ENCODE data around the gene TEX50.
"Not testable (repeated sequence)": the region's sequence is repeated elsewhere in the genome, so short reads cannot be mapped to it uniquely, and the experiment has no call there.

Gene TEX50

DNA sequence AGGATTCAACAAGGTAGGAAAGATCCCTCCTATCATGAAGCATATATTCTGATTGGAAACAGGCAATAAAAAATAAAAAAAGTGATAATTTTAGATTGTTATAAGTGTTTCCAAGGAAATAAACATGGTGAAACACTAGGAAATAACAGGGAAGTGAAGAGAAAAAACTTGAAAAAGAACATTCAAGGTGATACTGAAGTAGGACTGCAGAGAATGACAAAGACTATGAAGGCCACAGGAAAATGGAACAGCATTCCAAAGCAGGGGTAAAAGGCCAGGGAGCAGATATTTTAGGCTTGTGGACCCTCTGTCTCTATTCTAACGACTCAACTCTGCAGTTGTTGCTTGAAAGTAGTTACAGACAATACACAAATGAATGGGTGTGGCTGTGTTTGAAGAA, 26.6 kb downstream of the TEX50 start:
- no peak for DNase-seq (ENCODE audit: low read depth in 3 of 3)

DNA sequence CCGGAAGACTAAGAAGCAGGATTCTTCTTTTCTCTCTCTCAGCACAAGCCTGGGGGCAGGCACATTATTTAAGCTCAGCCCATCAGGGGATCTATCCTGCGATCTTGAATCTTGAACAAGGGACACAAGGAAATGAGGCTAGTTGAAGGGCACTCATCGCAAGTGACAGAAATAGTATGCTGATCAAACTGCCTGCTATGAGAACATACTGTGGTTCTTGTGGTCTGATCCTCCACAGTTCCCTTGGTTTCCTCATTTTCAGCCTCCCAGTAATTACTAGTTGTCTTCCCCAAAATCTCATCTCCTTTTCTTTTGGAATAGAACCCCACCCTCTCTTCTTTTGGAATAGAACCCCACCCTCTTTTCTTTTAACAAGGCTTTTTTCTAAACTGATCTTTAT, 28.0 kb downstream of the TEX50 start:
- DNase-seq (ENCODE audit: low read depth in 3 of 3), result no peak

DNA sequence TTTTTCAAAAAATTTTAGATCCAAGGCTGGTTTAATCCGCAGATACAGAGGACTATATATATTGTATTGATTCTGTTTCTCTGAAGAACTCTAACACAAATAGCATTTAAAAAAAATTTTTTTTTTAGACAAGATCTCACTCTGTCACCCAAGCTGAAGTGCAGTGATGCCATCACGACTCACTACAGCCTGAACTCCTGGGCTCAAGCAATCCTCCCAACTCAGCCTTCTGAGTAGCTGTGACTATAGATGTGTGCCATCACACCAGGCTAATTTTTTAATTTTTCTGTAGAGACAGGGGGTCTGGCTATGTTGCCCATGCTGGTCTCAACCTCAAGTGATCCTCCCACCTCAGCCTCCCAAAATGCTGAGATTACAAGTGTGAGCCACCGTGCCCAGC, 31.5 kb downstream of the TEX50 start:
- no peak for DNase-seq (ENCODE audit: low read depth in 3 of 3)

DNA sequence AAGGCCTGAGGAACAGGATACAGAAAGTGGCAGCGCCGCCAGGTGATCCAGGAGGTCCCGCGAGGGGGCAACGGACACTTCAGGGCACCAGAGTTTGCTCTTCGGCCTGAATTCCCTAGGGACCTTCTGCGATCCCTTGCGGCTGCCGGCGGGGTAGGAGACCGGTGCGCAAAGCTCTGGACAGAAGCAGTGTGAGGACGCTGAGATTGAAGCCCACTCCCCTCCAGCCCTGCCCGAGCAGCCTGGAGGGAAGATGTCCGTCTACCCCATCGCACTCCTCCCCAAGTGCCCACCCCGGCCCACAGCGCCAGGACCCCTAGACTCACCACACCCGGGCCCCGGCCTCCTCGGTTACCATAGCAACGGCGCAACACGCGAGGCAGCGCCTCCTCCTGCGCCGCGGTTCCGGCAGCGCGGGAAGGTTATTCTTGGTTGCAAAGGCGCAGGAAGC, 34.4 kb downstream of the TEX50 start, which contains the start of gene ANKRD45:
Gene ANKRD45, minus strand, starts transcription at position 361 of the 451 bp plus-strand sequence. CDS start 10,433 bp downstream, outside the sequence.
- DNase-seq (ENCODE audit: low read depth in 3 of 3), result no peak

DNA sequence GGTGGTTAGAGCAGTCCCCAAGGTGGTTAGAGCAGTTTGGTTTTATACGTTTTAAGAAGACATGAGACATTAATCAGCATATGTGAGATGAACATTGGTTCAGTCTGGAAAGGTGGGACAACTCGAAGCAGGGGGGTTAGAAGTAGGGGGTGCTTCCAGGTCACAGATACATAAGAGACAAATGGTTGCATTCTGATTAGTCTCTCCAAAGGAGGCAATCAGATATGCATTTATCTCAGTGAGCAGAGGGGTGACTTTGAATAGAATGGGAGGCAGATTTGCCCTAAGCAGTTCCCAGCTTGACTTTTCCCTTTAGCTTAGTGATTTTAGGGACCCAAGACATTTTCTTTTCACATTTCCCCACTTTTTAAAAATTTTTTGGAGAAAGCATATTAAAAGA, 39.4 kb downstream of the TEX50 start:
- DNase-seq (ENCODE audit: low read depth in 3 of 3), result not testable (repeated sequence)

DNA sequence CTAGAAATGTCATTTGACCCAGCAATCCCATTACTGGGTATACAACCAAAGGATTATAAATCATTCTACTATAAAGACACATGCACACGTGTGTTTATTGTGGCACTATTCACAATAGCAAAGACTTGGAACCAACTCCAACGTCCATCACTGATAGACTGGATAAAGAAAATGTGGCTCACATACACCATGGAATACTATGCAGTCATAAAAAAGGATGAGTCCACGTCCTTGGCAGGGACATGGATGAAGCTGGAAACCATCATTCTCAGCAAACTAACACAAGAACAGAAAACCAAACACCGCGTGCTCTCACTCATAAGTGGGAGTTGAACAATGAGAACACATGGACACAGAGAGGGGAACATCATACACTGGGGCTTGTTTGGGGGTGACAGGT, 45.0 kb downstream of the TEX50 start:
- DNase-seq (ENCODE audit: low read depth in 3 of 3), result not testable (repeated sequence)

DNA sequence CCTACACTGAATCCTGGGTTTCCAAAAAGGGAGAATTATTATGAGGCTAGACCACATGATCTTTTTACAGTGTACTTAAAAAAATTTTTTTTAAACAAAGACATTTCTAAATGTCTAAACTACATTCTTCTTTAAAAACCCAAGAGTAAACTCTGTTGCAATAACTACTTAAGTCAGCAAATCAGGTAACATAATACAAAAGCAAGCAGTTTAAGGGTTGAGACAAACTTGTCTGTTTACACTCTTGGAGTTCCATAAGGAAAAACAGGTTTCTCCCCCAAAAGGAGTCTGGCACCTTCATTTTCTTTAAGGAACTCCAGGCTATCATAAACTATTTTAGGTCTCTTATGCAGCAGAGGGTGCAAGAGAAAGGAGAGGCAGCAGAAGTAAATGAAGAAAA, 47.0 kb downstream of the TEX50 start:
- DNase-seq (ENCODE audit: low read depth in 3 of 3), result no peak

DNA sequence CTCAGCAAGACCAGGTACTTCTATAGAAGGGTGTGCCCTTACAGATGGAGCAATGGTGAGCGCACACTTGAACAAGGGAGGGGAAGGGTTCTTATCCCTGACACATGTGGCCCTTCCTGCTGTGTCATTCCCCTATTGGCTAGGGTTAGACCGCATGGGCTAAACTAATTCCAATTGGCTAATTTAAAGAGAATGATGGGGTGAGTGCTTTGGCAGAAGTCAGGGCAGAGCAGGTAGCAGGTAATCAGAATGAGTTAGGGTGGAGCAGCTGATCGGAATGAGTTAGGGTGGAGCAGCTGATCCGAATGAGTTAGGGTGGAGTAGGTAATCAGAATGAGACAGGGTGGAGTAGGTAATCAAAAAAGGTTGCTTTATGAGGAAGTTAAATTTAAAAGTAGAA, 48.7 kb downstream of the TEX50 start:
- not testable (repeated sequence) for DNase-seq (ENCODE audit: low read depth in 3 of 3)

DNA sequence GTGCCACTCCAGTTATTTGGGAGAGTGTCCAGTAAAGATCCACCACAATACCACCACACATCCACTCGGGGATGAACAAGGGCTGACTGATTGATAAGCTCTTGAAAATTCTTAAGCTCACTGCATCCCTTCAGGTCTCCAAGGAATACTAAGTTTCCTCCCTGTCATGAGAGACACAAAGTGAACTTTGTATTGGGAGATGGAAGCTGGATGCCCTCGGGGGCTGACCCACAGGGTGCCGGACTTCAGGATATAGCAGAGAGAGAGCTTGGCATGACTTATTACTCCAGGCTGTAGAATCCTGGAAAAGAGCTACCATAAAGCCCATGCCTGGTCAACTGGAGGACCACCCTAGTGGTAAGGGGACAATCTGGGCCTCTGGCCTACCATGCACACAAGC, 50.0 kb downstream of the TEX50 start:
- DNase-seq (ENCODE audit: low read depth in 3 of 3), result not testable (repeated sequence)
